IPS-18c (cell line): Measurements from ENCODE around the gene AP1S1.
A peak's percentile ranks its signal among the peaks of the same experiment; 100 is the strongest.

Experiments used
- H3K4me3 ChIP-seq: 2 replicates; pipeline ENCODE4 v1.7.0; 2013; ENCODE audit warnings: low read depth, mild to moderate bottlenecking, low read length, moderate library complexity; ENCODE audit not compliant: insufficient read depth
- H3K9me3 ChIP-seq: one replicate; pipeline ENCODE4 v1.6.1; 2013; ENCODE audit warnings: mild to moderate bottlenecking, low read length, moderate library complexity; ENCODE audit not compliant: control insufficient read depth, insufficient read depth

Gene AP1S1

GRCh38 chr7:101138213-101138870 lies 15.9 kb upstream of the AP1S1 start:
- Histone ChIP-seq H3K9me3 (no peaks in the 10 kb centered on the region), H3K4me3 (no peak overlapping the region)

GRCh38 chr7:101140339-101140699 lies 14.0 kb upstream of the AP1S1 start:
- no peak overlapping the region for H3K4me3 ChIP-seq
- H3K9me3 ChIP-seq, result no peaks in the 10 kb centered on the region

GRCh38 chr7:101140746-101141382 lies 13.4 kb upstream of the AP1S1 start:
- no peaks in the 10 kb centered on the region for H3K9me3 ChIP-seq
- H3K4me3 ChIP-seq, result no peak overlapping the region

GRCh38 chr7:101151908-101152651 lies 2.2 kb upstream of the AP1S1 start:
- H3K9me3 ChIP-seq, result no peaks in the 10 kb centered on the region

GRCh38 chr7:101154693-101155102 lies 422 bp downstream of the AP1S1 start:
- no peaks in the 10 kb centered on the region for H3K9me3 ChIP-seq
- peak overlapping the region; percentile 84 for H3K4me3 ChIP-seq

More at GRCh38 chr7:101151908-101152651, 2.2 kb upstream of the AP1S1 start:
- H3K4me3 ChIP-seq, result no peak overlapping the region

- H3K9me3 ChIP-seq, result no peaks in the 10 kb centered on the region
- peak overlapping the region; percentile 84 for H3K4me3 ChIP-seq
These were observed 1.0 kb downstream of the AP1S1 start for GRCh38 chr7:101155303-101155702.

GRCh38 chr7:101156277-101156676 lies 2.0 kb downstream of the AP1S1 start:
- Histone ChIP-seq H3K4me3 (no peak overlapping the region), H3K9me3 (peaks cover 2% of the 10 kb centered on the region)

GRCh38 chr7:101156866-101157589 lies 2.8 kb downstream of the AP1S1 start:
- H3K9me3 ChIP-seq, result peaks cover 2% of the 10 kb centered on the region
- H3K4me3 ChIP-seq, result no peak overlapping the region

GRCh38 chr7:101159696-101160674 lies 5.7 kb downstream of the AP1S1 start:
- H3K9me3 ChIP-seq, result peaks cover 2% of the 10 kb centered on the region
- H3K4me3 ChIP-seq, result no peak overlapping the region

- H3K9me3 ChIP-seq, result peaks cover 2% of the 10 kb centered on the region
- H3K4me3 ChIP-seq, result no peak overlapping the region
These were observed 6.6 kb downstream of the AP1S1 start for GRCh38 chr7:101160910-101161309.

GRCh38 chr7:101161692-101162471 lies 7.6 kb downstream of the AP1S1 start:
- H3K4me3 ChIP-seq, result peak overlapping the region; percentile 47; the same call in 1 of the 2 replicates

GRCh38 chr7:101162551-101163278 lies 8.4 kb downstream of the AP1S1 start:
- H3K9me3 ChIP-seq, result peaks cover 2% of the 10 kb centered on the region
- H3K4me3 ChIP-seq, result peak overlapping the region; percentile 47; the same call in 1 of the 2 replicates

More at GRCh38 chr7:101161692-101162471, 7.6 kb downstream of the AP1S1 start:
- H3K9me3 ChIP-seq, result peaks cover 2% of the 10 kb centered on the region

- Histone ChIP-seq H3K9me3 (peaks cover 2% of the 10 kb centered on the region), H3K4me3 (peak overlapping the region; percentile 72)
These were observed 9.2 kb downstream of the AP1S1 start for GRCh38 chr7:101163279-101164070.

- Histone ChIP-seq H3K4me3 (peak overlapping the region; percentile 72), H3K9me3 (peaks cover 2% of the 10 kb centered on the region)
These were observed 10.0 kb downstream of the AP1S1 start for GRCh38 chr7:101164071-101164840.
